HL-60/S4 treated with phorbol 12-myristate 13-acetate at 8.2 ng/mL for 4 days and 3 days (cell line): ENCODE measurements around the gene FANCC.

Experiments
- in situ Hi-C: fragments of 300-500 bp; cut with MboI; formaldehyde crosslinking; loops from 2 replicates; pipeline ENCODE4 v1.15.0; 2022; ENCODE audit warnings: low sequenced_read_pairs

The FANCC gene

GRCh38 chr9:95090023-95090791 lies 227.3 kb downstream of the FANCC start:
- in situ Hi-C loops, result no loop called here

GRCh38 chr9:95089257-95090022 lies 228.1 kb downstream of the FANCC start:
- in situ Hi-C loops, result no loop called here

- in situ Hi-C loops, result no loop called here
Observed at GRCh38 chr9:95088421-95089161, 228.9 kb downstream of the FANCC start.

GRCh38 chr9:95087659-95088242 lies 229.8 kb downstream of the FANCC start:
- in situ Hi-C loops, result no loop called here

GRCh38 chr9:95086564-95086955 lies 230.9 kb downstream of the FANCC start:
- in situ Hi-C loops, result no loop called here

- in situ Hi-C loops, result no loop called here
Observed at GRCh38 chr9:95085861-95086563, 231.5 kb downstream of the FANCC start.

- in situ Hi-C loops, result no loop called here
Observed at GRCh38 chr9:95085036-95085770, 232.3 kb downstream of the FANCC start.

- in situ Hi-C loops, result no loop called here
Observed at GRCh38 chr9:95084254-95084934, 233.1 kb downstream of the FANCC start.

- in situ Hi-C loops, result no loop called here
Observed at GRCh38 chr9:95083086-95083768, 234.3 kb downstream of the FANCC start.

GRCh38 chr9:95082401-95083084 lies 235.0 kb downstream of the FANCC start:
- in situ Hi-C loops, result no loop called here

GRCh38 chr9:95081998-95082397 lies 235.5 kb downstream of the FANCC start:
- in situ Hi-C loops, result no loop called here

- in situ Hi-C loops, result no loop called here
Observed at GRCh38 chr9:95080961-95081647, 236.4 kb downstream of the FANCC start.

GRCh38 chr9:95079461-95079860 lies 238.0 kb downstream of the FANCC start:
- in situ Hi-C loops, result no loop called here

- in situ Hi-C loops, result no loop called here
Observed at GRCh38 chr9:95078939-95079338, 238.6 kb downstream of the FANCC start.

GRCh38 chr9:95078511-95078910 lies 239.0 kb downstream of the FANCC start:
- in situ Hi-C loops, result no loop called here

GRCh38 chr9:95077766-95078370 lies 239.6 kb downstream of the FANCC start:
- in situ Hi-C loops, result no loop called here

- in situ Hi-C loops, result no loop called here
Observed at GRCh38 chr9:95077053-95077765, 240.3 kb downstream of the FANCC start.
